Suprapubic skin (tissue), 4 donors: ENCODE data around the gene MCTP2. TPM values are rescaled to one million over a fixed set of nuclear protein-coding genes. Genes with fewer than 3 reads are reported as not detected.

ENCODE experiments used
- DNase-seq, 2 donors: peaks; one replicate each; pipeline ENCODE4 v3.0.0-alpha.2; 2019; ENCODE audit warnings: low spot score in 2 of 2
- H3K27ac ChIP-seq: fragments of 200-600 bp; sonication (generic); one replicate; pipeline ENCODE4 v1.5.1; 2019
- H3K27me3 ChIP-seq: fragments of 200-600 bp; sonication (generic); one replicate; pipeline ENCODE4 v1.5.1; 2019
- H3K36me3 ChIP-seq: fragments of 200-600 bp; sonication (generic); one replicate; pipeline ENCODE4 v1.5.1; 2019
- H3K4me1 ChIP-seq: fragments of 200-600 bp; sonication (generic); one replicate; pipeline ENCODE4 v1.5.1; 2019
- H3K4me3 ChIP-seq: fragments of 200-600 bp; sonication (generic); one replicate; pipeline ENCODE4 v1.5.1; 2019; ENCODE audit warnings: mild to moderate bottlenecking
- H3K9me3 ChIP-seq: fragments of 200-600 bp; sonication (generic); one replicate; pipeline ENCODE4 v1.5.1; 2019
- EP300 ChIP-seq: sonication (generic); formaldehyde crosslinking; IDR thresholded peaks from one replicate; pipeline ENCODE4 v1.6.1; 2017; ENCODE audit warnings: antibody characterized with exemption
- POLR2A ChIP-seq, 2 donors: fragments of 450-650 bp; IDR thresholded peaks; one replicate each; pipeline ENCODE4 v1.6.1; 2017; ENCODE audit warnings: antibody characterized with exemption in 2 of 2, mild to moderate bottlenecking in 2 of 2, moderate library complexity in 2 of 2
- POLR2AphosphoS5 ChIP-seq, 3 donors: sonication (generic); formaldehyde crosslinking; IDR thresholded peaks; one replicate each; pipeline ENCODE4 v1.6.1; 2017; ENCODE audit warnings: antibody characterized with exemption in 3 of 3
- WGBS: methylation state at CpG from one replicate; pipeline ENCODE4 v1.1.5; 2018; 5-methylcytosine and 5-hydroxymethylcytosine counted together
- total RNA-seq, 4 donors: library from RNA; depleted of rRNA; stranded (reverse); fragments of >200 nt; gene quantifications; one replicate each; pipeline ENCODE4 v1.1.0, GENCODE V29; 2016
- TF ChIP-seq, protein P1 (sequence below), 2 donors: fragments of 200-600 bp in 1 of 2; fragments of 450-650 bp in 1 of 2; sonication (generic) in 1 of 2; IDR thresholded peaks; one replicate each; pipeline ENCODE4 v1.5.1; 2016 to 2019; ENCODE audit warnings: antibody characterized with exemption in 2 of 2, mild to moderate bottlenecking in 1 of 2, moderate library complexity in 1 of 2

The MCTP2 gene
- total RNA-seq, 4 donors from 2014 or later = 17.2 to 41.8 (median 20.5) TPM

DNA sequence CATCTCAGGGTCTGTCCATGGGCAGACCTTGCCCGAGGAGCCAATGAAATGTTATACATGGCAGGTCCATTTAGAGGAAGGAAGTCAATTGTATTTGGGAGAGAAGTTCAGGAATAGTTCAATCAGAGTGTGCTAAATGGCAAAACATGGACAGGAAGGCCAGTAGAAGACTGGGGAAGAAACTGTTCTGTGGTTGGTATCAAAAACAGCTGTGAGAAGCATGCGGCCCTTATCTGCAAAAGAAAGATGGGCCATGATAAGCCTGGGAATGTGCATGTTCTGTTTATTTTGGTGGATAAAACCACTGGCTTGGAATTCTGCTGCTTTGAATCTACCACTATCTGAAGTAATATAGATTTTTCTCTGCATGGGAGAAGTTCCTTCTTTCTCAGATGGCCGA is 100.4 kb downstream of the MCTP2 start:
- H3K4me1 ChIP-seq = no peaks in the 10 kb centered on the region
- H3K36me3 ChIP-seq = no peaks in the 10 kb centered on the region
- TF ChIP-seq POLR2AphosphoS5 (IDR thresholded peaks at IDR 0.05) (no peak), EP300 (no peak), POLR2A (IDR thresholded peaks at IDR 0.05) (no peak)
- TF ChIP-seq, protein P1, sequence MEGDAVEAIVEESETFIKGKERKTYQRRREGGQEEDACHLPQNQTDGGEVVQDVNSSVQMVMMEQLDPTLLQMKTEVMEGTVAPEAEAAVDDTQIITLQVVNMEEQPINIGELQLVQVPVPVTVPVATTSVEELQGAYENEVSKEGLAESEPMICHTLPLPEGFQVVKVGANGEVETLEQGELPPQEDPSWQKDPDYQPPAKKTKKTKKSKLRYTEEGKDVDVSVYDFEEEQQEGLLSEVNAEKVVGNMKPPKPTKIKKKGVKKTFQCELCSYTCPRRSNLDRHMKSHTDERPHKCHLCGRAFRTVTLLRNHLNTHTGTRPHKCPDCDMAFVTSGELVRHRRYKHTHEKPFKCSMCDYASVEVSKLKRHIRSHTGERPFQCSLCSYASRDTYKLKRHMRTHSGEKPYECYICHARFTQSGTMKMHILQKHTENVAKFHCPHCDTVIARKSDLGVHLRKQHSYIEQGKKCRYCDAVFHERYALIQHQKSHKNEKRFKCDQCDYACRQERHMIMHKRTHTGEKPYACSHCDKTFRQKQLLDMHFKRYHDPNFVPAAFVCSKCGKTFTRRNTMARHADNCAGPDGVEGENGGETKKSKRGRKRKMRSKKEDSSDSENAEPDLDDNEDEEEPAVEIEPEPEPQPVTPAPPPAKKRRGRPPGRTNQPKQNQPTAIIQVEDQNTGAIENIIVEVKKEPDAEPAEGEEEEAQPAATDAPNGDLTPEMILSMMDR (IDR thresholded peaks at IDR 0.05) = no peak
- DNase-seq = no peak
- WGBS = 88% methylated on average over 3 of the region's 3 CpGs
- no peaks in the 10 kb centered on the region for H3K27me3 ChIP-seq
- no peak overlapping the region for H3K27ac ChIP-seq
- H3K9me3 ChIP-seq = no peaks in the 10 kb centered on the region
- no peak overlapping the region for H3K4me3 ChIP-seq

DNA sequence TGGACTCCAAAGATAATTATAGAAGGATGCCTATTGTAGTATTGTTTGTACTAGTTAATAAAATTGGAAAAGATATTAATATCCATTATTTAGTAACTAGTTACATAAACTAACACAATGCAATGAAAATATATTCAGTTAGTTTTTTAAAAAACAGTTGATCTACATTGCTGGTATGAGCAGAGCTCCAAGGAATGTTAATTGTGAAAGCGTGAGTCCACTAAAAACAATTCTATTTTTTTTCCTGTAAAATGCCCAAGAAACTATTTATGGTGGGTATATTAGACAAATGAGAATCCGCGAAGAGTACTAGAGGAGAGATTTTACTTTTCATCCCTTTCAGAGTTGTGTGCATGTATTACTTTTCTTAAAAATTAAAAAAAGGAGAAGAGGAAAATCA is 104.3 kb downstream of the MCTP2 start:
- no peaks in the 10 kb centered on the region for H3K9me3 ChIP-seq
- H3K4me1 ChIP-seq = no peaks in the 10 kb centered on the region
- H3K36me3 ChIP-seq = no peaks in the 10 kb centered on the region
- H3K27me3 ChIP-seq = no peaks in the 10 kb centered on the region
- H3K27ac ChIP-seq = no peak overlapping the region
- no peak for TF ChIP-seq POLR2A (IDR thresholded peaks at IDR 0.05)
- TF ChIP-seq POLR2AphosphoS5 (IDR thresholded peaks at IDR 0.05) = no peak
- H3K4me3 ChIP-seq = no peak overlapping the region
- DNase-seq = no peak
- WGBS = 73% methylated on average over 3 of the region's 3 CpGs

DNA sequence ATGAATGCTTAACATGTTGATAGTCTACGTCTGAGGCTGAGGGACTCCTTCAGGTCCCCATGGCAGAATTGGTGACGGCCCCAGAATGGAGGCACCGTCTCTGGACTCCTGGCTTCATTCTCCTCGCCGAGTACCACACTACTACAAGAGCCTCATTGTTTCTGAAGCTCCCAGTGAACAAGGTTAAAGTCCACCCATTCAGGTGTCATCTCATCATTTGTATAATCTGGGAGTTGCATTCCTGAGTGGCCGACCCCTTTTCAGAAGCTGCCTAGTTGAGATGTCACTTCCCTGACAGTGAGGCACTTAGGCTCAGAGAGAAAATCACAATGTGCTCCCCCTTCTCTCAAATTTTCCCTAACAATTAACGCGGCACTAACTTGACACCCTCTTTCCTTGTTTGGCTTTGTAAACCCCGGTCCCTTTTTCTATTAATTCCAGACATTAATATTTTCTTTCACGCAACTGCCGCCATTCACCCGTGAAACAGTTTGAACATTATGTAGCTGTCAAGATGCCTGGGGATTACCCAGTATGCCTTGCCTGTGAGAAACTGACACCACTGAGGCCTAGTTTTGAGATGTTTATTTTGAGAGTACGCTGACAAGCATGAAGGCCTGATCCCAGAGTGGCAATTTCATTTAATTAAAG is 105.6 kb downstream of the MCTP2 start:
- TF ChIP-seq EP300 (no peak), POLR2AphosphoS5 (IDR thresholded peaks at IDR 0.05) (no peak), POLR2A (IDR thresholded peaks at IDR 0.05) (no peak)
- TF ChIP-seq, protein P1 (IDR thresholded peaks at IDR 0.05) = no peak
- WGBS = 97% methylated on average over 13 of the region's 13 CpGs
- Histone ChIP-seq H3K27ac (no peak overlapping the region), H3K27me3 (no peaks in the 10 kb centered on the region), H3K36me3 (no peaks in the 10 kb centered on the region), H3K9me3 (no peaks in the 10 kb centered on the region), H3K4me3 (no peak overlapping the region), H3K4me1 (no peaks in the 10 kb centered on the region)
- no peak for DNase-seq

DNA sequence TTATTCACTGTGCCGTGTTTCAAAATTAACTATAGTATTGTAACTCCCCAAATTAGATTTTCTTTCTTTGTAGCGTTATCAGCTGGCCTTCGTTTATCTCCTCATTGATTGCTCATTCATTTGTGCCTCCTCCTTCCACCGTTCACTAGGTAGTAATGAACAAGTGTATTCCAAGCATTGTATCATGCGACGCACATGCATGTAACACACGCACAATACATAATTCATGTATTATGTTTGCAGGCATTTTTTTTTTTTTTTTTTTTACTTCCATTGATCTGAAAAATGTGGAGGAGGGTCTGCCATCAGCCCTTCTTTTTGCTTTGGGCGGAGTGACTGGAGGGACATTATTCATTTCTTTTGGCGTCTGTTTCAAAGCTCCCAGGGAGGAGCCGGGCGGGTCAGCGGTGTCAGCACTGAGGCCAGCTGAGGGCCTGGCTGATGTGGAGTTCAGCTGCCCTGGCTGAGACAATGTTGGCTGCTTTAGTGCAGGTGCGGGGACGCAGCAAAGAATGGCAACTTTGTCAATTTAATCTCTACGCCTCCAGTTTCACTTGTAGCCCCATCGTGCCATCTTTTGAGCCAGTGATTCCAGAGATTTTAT is 107.0 kb downstream of the MCTP2 start:
- no peak for DNase-seq
- Histone ChIP-seq H3K4me3 (no peak overlapping the region), H3K4me1 (no peaks in the 10 kb centered on the region), H3K9me3 (no peaks in the 10 kb centered on the region), H3K27ac (no peak overlapping the region), H3K27me3 (no peaks in the 10 kb centered on the region), H3K36me3 (no peaks in the 10 kb centered on the region)
- TF ChIP-seq EP300 = no peak
- no peak for TF ChIP-seq POLR2AphosphoS5 (IDR thresholded peaks at IDR 0.05)
- no peak for TF ChIP-seq POLR2A (IDR thresholded peaks at IDR 0.05)
- TF ChIP-seq, protein P1 (IDR thresholded peaks at IDR 0.05) = no peak
- WGBS = 87% methylated on average over 16 of the region's 16 CpGs

DNA sequence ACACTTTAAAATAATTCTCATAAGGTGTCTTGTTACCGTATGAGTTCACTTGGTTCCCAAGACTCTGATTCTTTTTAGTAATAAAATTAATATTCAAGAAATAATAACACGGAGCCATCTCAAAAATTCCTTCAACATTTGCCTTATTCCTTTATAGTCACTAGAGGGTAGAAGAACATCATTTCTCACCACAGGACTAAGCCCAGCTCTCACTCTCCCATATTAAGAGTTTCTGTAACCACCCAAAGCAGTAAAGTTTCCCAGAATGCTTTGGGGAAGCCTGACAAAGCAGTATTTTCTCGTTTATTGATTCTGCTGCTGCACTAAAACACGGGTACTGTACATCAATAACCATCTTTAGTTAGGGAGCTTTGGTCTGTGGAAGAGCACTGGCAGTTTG is 114.9 kb downstream of the MCTP2 start:
- H3K4me3 ChIP-seq = no peak overlapping the region
- WGBS = 75% methylated on average over 4 of the region's 4 CpGs
- peaks cover 11% of the 10 kb centered on the region for H3K36me3 ChIP-seq
- H3K27ac ChIP-seq = no peak overlapping the region
- no peaks in the 10 kb centered on the region for H3K4me1 ChIP-seq
- H3K27me3 ChIP-seq = no peaks in the 10 kb centered on the region
- TF ChIP-seq, protein P1 (IDR thresholded peaks at IDR 0.05) = no peak
- no peak for TF ChIP-seq POLR2AphosphoS5 (IDR thresholded peaks at IDR 0.05)
- TF ChIP-seq POLR2A (IDR thresholded peaks at IDR 0.05) = no peak
- TF ChIP-seq EP300 = no peak
- H3K9me3 ChIP-seq = no peaks in the 10 kb centered on the region
- no peak for DNase-seq
